ENCODE results near the gene ACAP3. TPM values are rescaled to one million over a fixed set of nuclear protein-coding genes. Genes with fewer than 3 reads are reported as not detected.

Gene ACAP3
- total RNA-seq, 2 donors from 2014 or later, result 63.5 to 66.2 TPM

- Mint-ChIP-seq H3K36me3 (ENCODE audit: low read depth) (no peaks in the 10 kb centered on the region), H3K4me1 (peaks cover 2% of the 10 kb centered on the region), H3K27ac (no peak overlapping the region), H3K27me3 (no peaks in the 10 kb centered on the region), H3K4me3 (no peak overlapping the region)
- ATAC-seq, result no peak
- H3K9me3 ChIP-seq (ENCODE audit: control insufficient read depth, low read length, poor library complexity, severe bottlenecking), result no peaks in the 10 kb centered on the region
- no peak for DNase-seq
Observed at GRCh38 chr1:1340791-1341548, 33.2 kb upstream of the ACAP3 start.

- H3K4me3 Mint-ChIP-seq, result no peak overlapping the region
- H3K27ac Mint-ChIP-seq, result no peak overlapping the region
Observed at GRCh38 chr1:1340185-1340584, 32.5 kb upstream of the ACAP3 start.

GRCh38 chr1:1338278-1338677 lies 30.5 kb upstream of the ACAP3 start:
- Mint-ChIP-seq H3K4me3 (no peak overlapping the region), H3K27ac (no peak overlapping the region), H3K4me1 (peaks cover 5% of the 10 kb centered on the region), H3K36me3 (ENCODE audit: low read depth) (no peaks in the 10 kb centered on the region), H3K27me3 (no peaks in the 10 kb centered on the region)
- ATAC-seq (no peak), DNase-seq (no peak)
- no peaks in the 10 kb centered on the region for H3K9me3 ChIP-seq (ENCODE audit: control insufficient read depth, low read length, poor library complexity, severe bottlenecking)

More at GRCh38 chr1:1340185-1340584, 32.5 kb upstream of the ACAP3 start:
- Mint-ChIP-seq H3K36me3 (ENCODE audit: low read depth) (no peaks in the 10 kb centered on the region), H3K4me1 (peaks cover 2% of the 10 kb centered on the region), H3K27me3 (no peaks in the 10 kb centered on the region)
- H3K9me3 ChIP-seq (ENCODE audit: control insufficient read depth, low read length, poor library complexity, severe bottlenecking), result no peaks in the 10 kb centered on the region
- no peak for ATAC-seq
- DNase-seq, result no peak

DNA sequence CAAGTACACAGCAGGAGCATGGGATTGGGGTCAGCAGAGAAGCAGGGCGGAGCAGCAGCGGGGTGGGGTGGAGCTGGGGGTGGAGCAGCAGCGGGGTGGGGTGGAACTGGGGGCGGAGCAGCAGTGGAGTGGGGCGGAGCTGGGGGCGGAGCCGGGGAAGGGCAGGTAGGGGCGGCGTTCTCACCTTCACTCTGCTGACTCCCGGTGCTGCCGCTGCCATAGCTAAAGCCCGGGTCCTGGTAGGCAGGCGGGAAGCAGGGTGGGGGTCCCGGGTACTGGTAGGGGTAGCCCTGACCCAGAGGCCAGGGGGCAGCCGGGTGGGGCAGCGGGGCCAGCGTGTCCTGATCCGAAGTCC lies 30.0 kb upstream of the ACAP3 start:
- Mint-ChIP-seq H3K36me3 (ENCODE audit: low read depth) (no peaks in the 10 kb centered on the region), H3K27me3 (no peaks in the 10 kb centered on the region)

GRCh38 chr1:1336931-1337792 lies 29.4 kb upstream of the ACAP3 start:
- no peaks in the 10 kb centered on the region for H3K9me3 ChIP-seq (ENCODE audit: control insufficient read depth, low read length, poor library complexity, severe bottlenecking)
- Mint-ChIP-seq H3K4me1 (peaks cover 3% of the 10 kb centered on the region), H3K27ac (no peak overlapping the region), H3K36me3 (ENCODE audit: low read depth) (no peaks in the 10 kb centered on the region), H3K4me3 (no peak overlapping the region), H3K27me3 (no peaks in the 10 kb centered on the region)
- DNase-seq (no peak), ATAC-seq (no peak)

More for the DNA sequence above, 30.0 kb upstream of the ACAP3 start:
- ATAC-seq, result peak; percentile 74
- no peak for DNase-seq
- no peak overlapping the region for H3K27ac Mint-ChIP-seq
- no peaks in the 10 kb centered on the region for H3K9me3 ChIP-seq (ENCODE audit: control insufficient read depth, low read length, poor library complexity, severe bottlenecking)
- no peak overlapping the region for H3K4me3 Mint-ChIP-seq
- H3K4me1 Mint-ChIP-seq, result peaks cover 4% of the 10 kb centered on the region

GRCh38 chr1:1336446-1336845 lies 28.7 kb upstream of the ACAP3 start:
- ATAC-seq (no peak), DNase-seq (no peak)
- H3K4me1 Mint-ChIP-seq, result peaks cover 3% of the 10 kb centered on the region
- H3K9me3 ChIP-seq (ENCODE audit: control insufficient read depth, low read length, poor library complexity, severe bottlenecking), result no peaks in the 10 kb centered on the region
- H3K36me3 Mint-ChIP-seq (ENCODE audit: low read depth), result no peaks in the 10 kb centered on the region
- H3K27me3 Mint-ChIP-seq, result no peaks in the 10 kb centered on the region
- no peak overlapping the region for H3K27ac Mint-ChIP-seq
- H3K4me3 Mint-ChIP-seq, result no peak overlapping the region

DNA sequence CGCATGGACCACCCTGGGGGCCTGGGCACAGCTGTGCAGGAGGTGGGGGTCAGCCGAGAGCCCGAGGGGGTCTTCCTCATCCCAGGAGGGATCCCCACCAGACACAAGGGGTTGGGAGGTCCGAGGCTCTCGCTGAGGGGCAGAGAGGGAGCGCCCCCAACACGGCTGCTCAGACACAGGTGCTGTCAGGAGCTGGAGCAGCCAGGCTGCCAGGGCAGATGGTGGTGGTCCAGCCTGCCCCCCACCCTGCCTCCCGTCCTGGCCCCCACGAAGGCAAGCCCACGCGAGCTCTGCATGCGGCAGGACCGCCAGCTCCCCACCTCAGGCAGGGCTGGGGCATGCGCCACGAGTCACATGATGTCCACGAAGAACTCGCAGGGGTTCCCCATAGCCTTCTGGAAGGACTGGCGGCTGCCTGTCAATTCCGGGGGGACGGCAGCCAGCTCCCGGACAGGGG lies 28.1 kb upstream of the ACAP3 start:
- Mint-ChIP-seq H3K4me1 (peaks cover 3% of the 10 kb centered on the region), H3K36me3 (ENCODE audit: low read depth) (no peaks in the 10 kb centered on the region), H3K27ac (no peak overlapping the region), H3K4me3 (no peak overlapping the region), H3K27me3 (no peaks in the 10 kb centered on the region)
- H3K9me3 ChIP-seq (ENCODE audit: control insufficient read depth, low read length, poor library complexity, severe bottlenecking), result no peaks in the 10 kb centered on the region
- ATAC-seq (no peak), DNase-seq (no peak)

- peaks cover 3% of the 10 kb centered on the region for H3K4me1 Mint-ChIP-seq
- H3K9me3 ChIP-seq (ENCODE audit: control insufficient read depth, low read length, poor library complexity, severe bottlenecking), result no peaks in the 10 kb centered on the region
- no peaks in the 10 kb centered on the region for H3K36me3 Mint-ChIP-seq (ENCODE audit: low read depth)
- no peaks in the 10 kb centered on the region for H3K27me3 Mint-ChIP-seq
- no peak for DNase-seq
- no peak overlapping the region for H3K4me3 Mint-ChIP-seq
- ATAC-seq, result no peak
- no peak overlapping the region for H3K27ac Mint-ChIP-seq
Observed at GRCh38 chr1:1335283-1335682, 27.6 kb upstream of the ACAP3 start.

DNA sequence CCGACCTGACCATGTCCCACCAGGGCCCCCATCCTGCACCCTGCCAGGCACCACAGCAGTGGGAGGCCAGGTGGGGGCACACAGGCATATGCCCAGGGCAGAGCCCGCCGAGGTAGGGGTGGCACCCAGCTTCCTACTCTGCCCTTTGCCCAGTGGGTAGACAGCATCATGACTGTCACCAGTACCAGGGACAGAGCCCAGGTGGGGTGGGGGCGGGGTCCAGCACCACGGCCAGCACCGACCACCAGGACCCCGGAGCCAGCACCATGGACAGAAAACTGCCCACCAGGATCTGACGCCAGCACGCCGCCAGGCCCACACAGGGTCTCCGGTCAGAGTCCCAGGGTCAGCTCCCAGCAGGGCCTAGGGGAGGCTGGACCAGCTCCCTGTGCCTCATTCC lies 27.1 kb upstream of the ACAP3 start:
- Mint-ChIP-seq H3K4me3 (no peak overlapping the region), H3K27ac (no peak overlapping the region), H3K4me1 (peaks cover 3% of the 10 kb centered on the region), H3K27me3 (no peaks in the 10 kb centered on the region), H3K36me3 (ENCODE audit: low read depth) (no peaks in the 10 kb centered on the region)
- H3K9me3 ChIP-seq (ENCODE audit: control insufficient read depth, low read length, poor library complexity, severe bottlenecking), result no peaks in the 10 kb centered on the region
- DNase-seq (no peak), ATAC-seq (no peak)

GRCh38 chr1:1333551-1334241 lies 26.0 kb upstream of the ACAP3 start:
- H3K27me3 Mint-ChIP-seq, result no peaks in the 10 kb centered on the region
- DNase-seq, result no peak
- H3K36me3 Mint-ChIP-seq (ENCODE audit: low read depth), result no peaks in the 10 kb centered on the region
- H3K4me1 Mint-ChIP-seq, result peaks cover 3% of the 10 kb centered on the region
- no peak overlapping the region for H3K4me3 Mint-ChIP-seq
- H3K9me3 ChIP-seq (ENCODE audit: control insufficient read depth, low read length, poor library complexity, severe bottlenecking), result no peaks in the 10 kb centered on the region
- ATAC-seq, result no peak
- H3K27ac Mint-ChIP-seq, result no peak overlapping the region

- H3K27ac Mint-ChIP-seq, result no peak overlapping the region
- DNase-seq, result no peak
- no peak for ATAC-seq
- no peaks in the 10 kb centered on the region for H3K27me3 Mint-ChIP-seq
- no peaks in the 10 kb centered on the region for H3K36me3 Mint-ChIP-seq (ENCODE audit: low read depth)
- no peaks in the 10 kb centered on the region for H3K9me3 ChIP-seq (ENCODE audit: control insufficient read depth, low read length, poor library complexity, severe bottlenecking)
- no peak overlapping the region for H3K4me3 Mint-ChIP-seq
- H3K4me1 Mint-ChIP-seq, result peaks cover 3% of the 10 kb centered on the region
Observed at GRCh38 chr1:1332774-1333480, 25.2 kb upstream of the ACAP3 start.

DNA sequence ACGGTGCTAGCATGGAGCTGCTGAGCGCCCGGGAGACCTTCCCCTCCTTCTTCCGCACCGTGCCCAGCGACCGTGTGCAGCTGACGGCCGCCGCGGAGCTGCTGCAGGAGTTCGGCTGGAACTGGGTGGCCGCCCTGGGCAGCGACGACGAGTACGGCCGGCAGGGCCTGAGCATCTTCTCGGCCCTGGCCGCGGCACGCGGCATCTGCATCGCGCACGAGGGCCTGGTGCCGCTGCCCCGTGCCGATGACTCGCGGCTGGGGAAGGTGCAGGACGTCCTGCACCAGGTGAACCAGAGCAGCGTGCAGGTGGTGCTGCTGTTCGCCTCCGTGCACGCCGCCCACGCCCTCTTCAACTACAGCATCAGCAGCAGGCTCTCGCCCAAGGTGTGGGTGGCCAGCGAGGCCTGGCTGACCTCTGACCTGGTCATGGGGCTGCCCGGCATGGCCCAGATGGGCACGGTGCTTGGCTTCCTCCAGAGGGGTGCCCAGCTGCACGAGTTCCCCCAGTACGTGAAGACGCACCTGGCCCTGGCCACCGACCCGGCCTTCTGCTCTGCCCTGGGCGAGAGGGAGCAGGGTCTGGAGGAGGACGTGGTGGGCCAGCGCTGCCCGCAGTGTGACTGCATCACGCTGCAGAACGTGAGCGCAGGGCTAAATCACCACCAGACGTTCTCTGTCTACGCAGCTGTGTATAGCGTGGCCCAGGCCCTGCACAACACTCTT lies 24.5 kb upstream of the ACAP3 start:
- Mint-ChIP-seq H3K4me1 (peaks cover 3% of the 10 kb centered on the region), H3K27ac (no peak overlapping the region), H3K36me3 (ENCODE audit: low read depth) (no peaks in the 10 kb centered on the region), H3K27me3 (no peaks in the 10 kb centered on the region), H3K4me3 (no peak overlapping the region)
- H3K9me3 ChIP-seq (ENCODE audit: control insufficient read depth, low read length, poor library complexity, severe bottlenecking), result no peaks in the 10 kb centered on the region
- ATAC-seq (no peak), DNase-seq (no peak)

Measured in T-helper 17 cell (primary cell).